BLaER1 (cell line): ENCODE measurements around the gene DHRS9.

Experiments
- H3K27ac ChIP-seq: shearing (Covaris generic); formaldehyde crosslinking; 2 replicates; pipeline ENCODE4 v1.8.1; 2022
- H3K27me3 ChIP-seq: shearing (Covaris generic); formaldehyde crosslinking; 2 replicates; pipeline ENCODE4 v1.8.1; 2022
- H3K36me3 ChIP-seq: shearing (Covaris generic); formaldehyde crosslinking; 2 replicates; pipeline ENCODE4 v1.8.1; 2022
- H3K4me1 ChIP-seq: shearing (Covaris generic); formaldehyde crosslinking; 2 replicates; pipeline ENCODE4 v1.8.1; 2022
- H3K4me2 ChIP-seq: shearing (Covaris generic); formaldehyde crosslinking; 2 replicates; pipeline ENCODE4 v1.8.1; 2022
- H3K4me3 ChIP-seq: shearing (Covaris generic); formaldehyde crosslinking; 2 replicates; pipeline ENCODE4 v1.8.1; 2022
- H3K9ac ChIP-seq: shearing (Covaris generic); formaldehyde crosslinking; 2 replicates; pipeline ENCODE4 v1.8.1; 2022
- H3K9me3 ChIP-seq: shearing (Covaris generic); formaldehyde crosslinking; 2 replicates; pipeline ENCODE4 v1.8.1; 2022
- H4K20me1 ChIP-seq: shearing (Covaris generic); formaldehyde crosslinking; 2 replicates; pipeline ENCODE4 v1.8.1; 2022
- Cebpa-rat ChIP-seq: shearing (Covaris generic); IDR thresholded peaks from 2 replicates; pipeline ENCODE4 v1.8.1; 2022

Gene DHRS9

GRCh38 chr2:169093535-169093934, 24.2 kb downstream of the DHRS9 start:
- H3K4me3 ChIP-seq = no peak overlapping the region
- no peaks in the 10 kb centered on the region for H4K20me1 ChIP-seq
- H3K4me2 ChIP-seq = no peak overlapping the region
- no peaks in the 10 kb centered on the region for H3K9me3 ChIP-seq
- no peaks in the 10 kb centered on the region for H3K36me3 ChIP-seq
- H3K4me1 ChIP-seq = no peaks in the 10 kb centered on the region
- no peak for TF ChIP-seq Cebpa-rat
- H3K27ac ChIP-seq = no peak overlapping the region
- H3K27me3 ChIP-seq = no peaks in the 10 kb centered on the region
- no peak overlapping the region for H3K9ac ChIP-seq

GRCh38 chr2:169094676-169095075, 25.3 kb downstream of the DHRS9 start:
- H3K4me2 ChIP-seq = no peak overlapping the region
- H3K9me3 ChIP-seq = peaks cover 7% of the 10 kb centered on the region
- no peak overlapping the region for H3K27ac ChIP-seq
- no peaks in the 10 kb centered on the region for H3K27me3 ChIP-seq
- no peak overlapping the region for H3K4me3 ChIP-seq
- TF ChIP-seq Cebpa-rat = no peak
- H3K4me1 ChIP-seq = 0 out of 2 replicates have a peak, but pooled peaks cover under 1% of the 10 kb centered on the region
- no peak overlapping the region for H3K9ac ChIP-seq
- H3K36me3 ChIP-seq = no peaks in the 10 kb centered on the region
- H4K20me1 ChIP-seq = no peaks in the 10 kb centered on the region

GRCh38 chr2:169095621-169096105, 26.3 kb downstream of the DHRS9 start:
- Histone ChIP-seq H4K20me1 (no peaks in the 10 kb centered on the region), H3K9me3 (peaks cover 11% of the 10 kb centered on the region), H3K4me1 (peaks cover 10% of the 10 kb centered on the region), H3K36me3 (no peaks in the 10 kb centered on the region), H3K9ac (no peak overlapping the region), H3K4me3 (no peak overlapping the region), H3K27me3 (no peaks in the 10 kb centered on the region), H3K4me2 (no peak overlapping the region), H3K27ac (no peak overlapping the region)
- no peak for TF ChIP-seq Cebpa-rat

- 0 out of 2 replicates have a peak, but pooled peaks cover 2% of the 10 kb centered on the region for H3K9me3 ChIP-seq
- H3K4me3 ChIP-seq = no peak overlapping the region
- H3K27me3 ChIP-seq = no peaks in the 10 kb centered on the region
- H3K36me3 ChIP-seq = no peaks in the 10 kb centered on the region
- no peak overlapping the region for H3K4me2 ChIP-seq
- peaks cover 28% of the 10 kb centered on the region for H3K4me1 ChIP-seq
- TF ChIP-seq Cebpa-rat = no peak
- no peak overlapping the region for H3K9ac ChIP-seq
- no peaks in the 10 kb centered on the region for H4K20me1 ChIP-seq
- no peak overlapping the region for H3K27ac ChIP-seq
Measured at GRCh38 chr2:169104848-169105247, 35.5 kb downstream of the DHRS9 start.

- Histone ChIP-seq H3K9ac (no peak overlapping the region), H3K4me1 (peaks cover 24% of the 10 kb centered on the region), H3K27ac (no peak overlapping the region)
Measured at GRCh38 chr2:169105476-169105875, 36.1 kb downstream of the DHRS9 start.

GRCh38 chr2:169106134-169106533, 36.8 kb downstream of the DHRS9 start:
- no peaks in the 10 kb centered on the region for H3K36me3 ChIP-seq
- TF ChIP-seq Cebpa-rat = no peak
- H3K27me3 ChIP-seq = no peaks in the 10 kb centered on the region
- H3K4me1 ChIP-seq = peaks cover 23% of the 10 kb centered on the region
- H3K9me3 ChIP-seq = no peaks in the 10 kb centered on the region
- H3K4me3 ChIP-seq = no peak overlapping the region
- no peaks in the 10 kb centered on the region for H4K20me1 ChIP-seq
- H3K9ac ChIP-seq = no peak overlapping the region
- no peak overlapping the region for H3K27ac ChIP-seq
- H3K4me2 ChIP-seq = no peak overlapping the region

More at GRCh38 chr2:169105476-169105875, 36.1 kb downstream of the DHRS9 start:
- H3K4me2 ChIP-seq = no peak overlapping the region
- H3K4me3 ChIP-seq = no peak overlapping the region
- H3K27me3 ChIP-seq = no peaks in the 10 kb centered on the region
- TF ChIP-seq Cebpa-rat = no peak
- H4K20me1 ChIP-seq = no peaks in the 10 kb centered on the region
- no peaks in the 10 kb centered on the region for H3K36me3 ChIP-seq
- no peaks in the 10 kb centered on the region for H3K9me3 ChIP-seq

- Histone ChIP-seq H3K4me1 (peaks cover 20% of the 10 kb centered on the region), H3K4me3 (no peak overlapping the region), H4K20me1 (no peaks in the 10 kb centered on the region), H3K27ac (no peak overlapping the region), H3K9me3 (no peaks in the 10 kb centered on the region), H3K9ac (no peak overlapping the region), H3K27me3 (no peaks in the 10 kb centered on the region), H3K4me2 (no peak overlapping the region), H3K36me3 (no peaks in the 10 kb centered on the region)
- TF ChIP-seq Cebpa-rat = no peak
Measured at GRCh38 chr2:169106563-169107545, 37.5 kb downstream of the DHRS9 start.

- TF ChIP-seq Cebpa-rat = no peak
Measured at GRCh38 chr2:169107645-169108044, 38.3 kb downstream of the DHRS9 start.

GRCh38 chr2:169108099-169108884, 38.9 kb downstream of the DHRS9 start:
- no peaks in the 10 kb centered on the region for H3K27me3 ChIP-seq
- no peaks in the 10 kb centered on the region for H3K36me3 ChIP-seq
- no peak overlapping the region for H3K4me3 ChIP-seq
- no peak overlapping the region for H3K27ac ChIP-seq
- no peak for TF ChIP-seq Cebpa-rat
- H3K9ac ChIP-seq = no peak overlapping the region
- H3K4me2 ChIP-seq = peak overlapping the region; percentile 20; the same call in 1 of the 2 replicates
- peaks cover 20% of the 10 kb centered on the region for H3K4me1 ChIP-seq
- no peaks in the 10 kb centered on the region for H4K20me1 ChIP-seq
- H3K9me3 ChIP-seq = no peaks in the 10 kb centered on the region

More at GRCh38 chr2:169107645-169108044, 38.3 kb downstream of the DHRS9 start:
- Histone ChIP-seq H3K9me3 (no peaks in the 10 kb centered on the region), H3K27me3 (no peaks in the 10 kb centered on the region), H3K4me3 (no peak overlapping the region), H4K20me1 (no peaks in the 10 kb centered on the region), H3K27ac (no peak overlapping the region), H3K9ac (no peak overlapping the region), H3K4me1 (peaks cover 20% of the 10 kb centered on the region), H3K4me2 (peak overlapping the region; percentile 20; the same call in 1 of the 2 replicates), H3K36me3 (no peaks in the 10 kb centered on the region)
